Neural cell (in vitro differentiated cells): Measurements from ENCODE around the gene ATAD3C. TPM values are rescaled to one million over a fixed set of nuclear protein-coding genes. Genes with fewer than 3 reads are reported as not detected.

Experiments
- H2AFZ ChIP-seq: fragments of 200-600, 300-800 bp; sonication (generic), shearing (Covaris generic); 2 replicates; pipeline ENCODE4 v1.6.0; 2014; ENCODE audit warnings: low read depth, mild to moderate bottlenecking, antibody characterized with exemption, low read length, moderate library complexity
- H3F3A ChIP-seq: fragments of 200-600 bp; shearing (Covaris generic); 2 replicates; pipeline ENCODE4 v1.6.1; 2016; ENCODE audit warnings: mild to moderate bottlenecking, moderate library complexity, mixed read lengths, antibody characterized with exemption, low read length; ENCODE audit not compliant: insufficient read depth, poor library complexity, severe bottlenecking
- H3K27ac ChIP-seq: fragments of 200-600, 300-800 bp; sonication (generic), shearing (Covaris generic); 2 replicates; pipeline ENCODE4 v1.5.1; 2014; ENCODE audit warnings: mild to moderate bottlenecking, low read length, moderate library complexity
- H3K27me3 ChIP-seq: fragments of 300-800, 200-600 bp; sonication (generic), shearing (Covaris generic); 2 replicates; pipeline ENCODE4 v1.6.0; 2014; ENCODE audit warnings: mild to moderate bottlenecking, low read depth, low read length, moderate library complexity; ENCODE audit not compliant: insufficient read depth
- H3K36me3 ChIP-seq: fragments of 300-800, 200-600 bp; sonication (generic), shearing (Covaris generic); 2 replicates; pipeline ENCODE4 v1.5.1; 2014; ENCODE audit warnings: mild to moderate bottlenecking, antibody characterized with exemption, low read length, moderate library complexity; ENCODE audit not compliant: insufficient read depth
- H3K4me2 ChIP-seq: fragments of 300-800, 200-600 bp; sonication (generic), shearing (Covaris generic); 2 replicates; pipeline ENCODE4 v1.6.0; 2014; ENCODE audit warnings: mild to moderate bottlenecking, low read length
- H3K4me3 ChIP-seq: fragments of 300-800, 200-600 bp; sonication (generic), shearing (Covaris generic); 2 replicates; pipeline ENCODE4 v1.5.1; 2014; ENCODE audit warnings: mild to moderate bottlenecking, low read length, moderate library complexity
- H3K79me2 ChIP-seq: fragments of 200-600 bp; shearing (Covaris generic); replicated peaks from 2 replicates; pipeline ENCODE4 v1.6.0; 2014; ENCODE audit warnings: mild to moderate bottlenecking, low read length, moderate library complexity; ENCODE audit not compliant: insufficient read depth
- H3K9ac ChIP-seq: fragments of 300-800, 200-600 bp; sonication (generic), shearing (Covaris generic); 2 replicates; pipeline ENCODE4 v1.6.1; 2016; ENCODE audit warnings: mild to moderate bottlenecking, low read length, mixed read lengths
- H3K9me2 ChIP-seq: fragments of 200-600 bp; shearing (Covaris generic); 2 replicates; pipeline ENCODE4 v1.6.1; 2016; ENCODE audit warnings: mild to moderate bottlenecking, low read length, mixed read lengths; ENCODE audit not compliant: insufficient read depth
- H3K9me3 ChIP-seq: fragments of 200-600, 300-800 bp; sonication (generic), shearing (Covaris generic); 2 replicates; pipeline ENCODE4 v1.6.1; 2016; ENCODE audit warnings: mild to moderate bottlenecking, mixed run types, low read length, moderate library complexity, mixed read lengths
- H4K20me1 ChIP-seq: fragments of 200-600 bp; shearing (Covaris generic); 2 replicates; pipeline ENCODE4 v1.6.1; 2016; ENCODE audit warnings: mild to moderate bottlenecking, mixed run types; ENCODE audit not compliant: insufficient read depth
- CTCF ChIP-seq: fragments of 450-650 bp; IDR thresholded peaks from 2 replicates; pipeline ENCODE4 v1.5.1; 2014; ENCODE audit warnings: antibody characterized with exemption, mild to moderate bottlenecking, moderate library complexity; ENCODE audit not compliant: poor library complexity, severe bottlenecking
- EP300 ChIP-seq: fragments of 450-650 bp; conservative IDR thresholded peaks from 2 replicates; pipeline ENCODE4 v1.6.1; 2014; ENCODE audit warnings: antibody characterized with exemption, mild to moderate bottlenecking, moderate library complexity; ENCODE audit not compliant: poor library complexity, severe bottlenecking
- EZH2 ChIP-seq: fragments of 200-600, 300-800 bp; shearing (Covaris generic), sonication (generic); IDR thresholded peaks from 2 replicates; pipeline ENCODE4 v1.6.1; 2014; ENCODE audit warnings: antibody characterized with exemption, low read length, borderline replicate concordance, mild to moderate bottlenecking; ENCODE audit not compliant: insufficient read depth, poor library complexity, severe bottlenecking
- MXI1 ChIP-seq: fragments of 450-650 bp; conservative IDR thresholded peaks from 2 replicates; pipeline ENCODE4 v1.6.1; 2014; ENCODE audit warnings: antibody characterized with exemption, mild to moderate bottlenecking; ENCODE audit not compliant: poor library complexity, severe bottlenecking
- POLR2AphosphoS5 ChIP-seq: IDR thresholded peaks from 2 replicates; pipeline ENCODE4 v1.6.1; 2012
- RAD21 ChIP-seq: fragments of 450-650 bp; conservative IDR thresholded peaks from 2 replicates; pipeline ENCODE4 v1.6.1; 2014; ENCODE audit warnings: antibody characterized with exemption, mild to moderate bottlenecking, moderate library complexity
- REST ChIP-seq: IDR thresholded peaks from 2 replicates; pipeline ENCODE4 v1.6.1; 2012; ENCODE audit warnings: borderline replicate concordance
- SMC3 ChIP-seq: fragments of 450-650 bp; conservative IDR thresholded peaks from 2 replicates; pipeline ENCODE4 v1.6.1; 2014; ENCODE audit warnings: antibody characterized with exemption, mild to moderate bottlenecking, moderate library complexity; ENCODE audit not compliant: poor library complexity
- TAF1 ChIP-seq: IDR thresholded peaks from 2 replicates; pipeline ENCODE4 v1.6.1; 2012; ENCODE audit warnings: low read depth
- polyA plus RNA-seq: library from polyadenylated mRNA; depleted of rRNA; stranded (reverse); fragments of >200 nt; gene quantifications from 2 replicates; pipeline ENCODE4 v1.2.3, GENCODE V29; 2014

Gene ATAD3C
- polyA plus RNA-seq, 1 donor from 2014 or later = not detected

GRCh38 chr1:1406101-1406820, 43.2 kb upstream of the ATAD3C start:
- no peaks in the 10 kb centered on the region for H3K36me3 ChIP-seq

GRCh38 chr1:1406821-1407635, 42.5 kb upstream of the ATAD3C start, which contains the start of gene MRPL20:
Gene MRPL20, minus strand, starts transcription at chr1:1407293. Its CDS starts 76 bp downstream, at chr1:1407217.
- H4K20me1 ChIP-seq = no peaks in the 10 kb centered on the region
- peaks cover 24% of the 10 kb centered on the region for H3K79me2 ChIP-seq
- H3K9ac ChIP-seq = peak within 1 kb of the TSS; percentile 86
- peak within 1 kb of the TSS; percentile 85 for H3K27ac ChIP-seq
- H3K36me3 ChIP-seq = no peaks in the 10 kb centered on the region
- H3F3A ChIP-seq = no peaks in the 10 kb centered on the region
- H3K4me3 ChIP-seq = peak within 1 kb of the TSS; percentile 97
- no peak for TF ChIP-seq SMC3
- no peak for TF ChIP-seq CTCF
- TF ChIP-seq MXI1 = peak; percentile 96
- TF ChIP-seq TAF1 = peak; percentile 88
- TF ChIP-seq RAD21 = peak; percentile 14
- no peak for TF ChIP-seq EZH2
- peak; percentile 87 for TF ChIP-seq REST
- peak; percentile 49 for TF ChIP-seq EP300
- TF ChIP-seq POLR2AphosphoS5 = peak; percentile 98
- no peaks in the 10 kb centered on the region for H3K9me2 ChIP-seq
- peak within 1 kb of the TSS; percentile 92 for H3K4me2 ChIP-seq
- H3K27me3 ChIP-seq = no peaks in the 10 kb centered on the region
- H3K9me3 ChIP-seq = no peaks in the 10 kb centered on the region
- H2AFZ ChIP-seq = peak within 1 kb of the TSS; percentile 33

More at GRCh38 chr1:1406101-1406820, 43.2 kb upstream of the ATAD3C start:
- TF ChIP-seq RAD21 (no peak), EZH2 (no peak), REST (no peak), EP300 (no peak), POLR2AphosphoS5 (no peak)
- no peaks in the 10 kb centered on the region for H4K20me1 ChIP-seq
- H3K4me2 ChIP-seq = peak overlapping the region; percentile 92
- no peaks in the 10 kb centered on the region for H3K9me3 ChIP-seq
- no peaks in the 10 kb centered on the region for H3K27me3 ChIP-seq
- peak overlapping the region; percentile 85 for H3K27ac ChIP-seq
- peak overlapping the region; percentile 33 for H2AFZ ChIP-seq
- H3K4me3 ChIP-seq = peak overlapping the region; percentile 97
- H3F3A ChIP-seq = no peaks in the 10 kb centered on the region
- peak overlapping the region; percentile 86 for H3K9ac ChIP-seq
- H3K9me2 ChIP-seq = no peaks in the 10 kb centered on the region
- H3K79me2 ChIP-seq = peaks cover 24% of the 10 kb centered on the region
